Measurements from ENCODE around the gene ZNHIT2.

The ZNHIT2 gene

DNA sequence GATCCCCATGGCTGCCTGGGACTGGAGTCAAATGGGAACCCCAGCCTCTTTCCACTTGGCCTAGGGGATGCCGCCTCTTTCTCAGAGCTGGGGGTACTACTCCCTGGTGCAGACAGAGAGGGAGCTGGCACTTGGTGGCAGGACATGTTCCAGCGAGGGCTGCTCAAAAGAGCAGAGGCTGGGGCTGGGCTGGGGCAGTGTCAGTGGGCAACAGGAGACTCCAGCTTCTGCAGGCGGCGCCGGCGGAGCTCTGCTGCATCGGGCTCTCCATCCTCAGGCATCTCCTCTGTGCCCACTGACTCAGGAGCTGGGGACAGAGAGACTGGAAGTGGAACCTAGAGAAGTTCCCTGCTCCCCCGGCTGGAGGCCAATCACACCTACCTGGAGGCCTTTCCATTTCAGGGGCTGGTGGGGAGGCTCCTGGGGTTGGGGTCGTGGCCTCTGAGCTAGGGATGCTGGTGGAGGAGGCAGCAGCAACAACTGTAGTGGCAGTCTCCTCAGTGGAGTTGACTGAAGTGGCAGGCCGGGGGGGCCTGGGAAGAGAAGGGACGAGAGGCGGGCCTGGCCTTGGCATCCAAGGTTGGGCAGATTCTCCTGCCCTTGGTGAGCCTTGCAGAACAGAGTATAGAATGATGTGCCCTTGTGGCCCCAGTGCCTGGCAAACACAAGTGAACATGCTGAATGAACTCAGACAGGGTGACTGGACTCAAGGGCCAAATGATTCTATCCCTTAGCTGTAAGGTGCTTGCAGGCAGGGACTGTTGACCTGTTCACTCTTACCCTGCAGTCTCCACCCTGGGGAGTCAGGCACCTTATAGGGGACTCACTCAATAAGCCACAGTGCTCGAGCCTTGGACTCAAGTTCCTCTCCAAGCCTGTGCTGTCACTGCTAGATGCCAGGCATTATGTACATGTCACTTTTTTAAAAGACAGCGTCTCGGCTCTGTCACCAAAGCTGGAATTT lies 11.0 kb upstream of the ZNHIT2 start:
- TF ChIP-seq, protein P1, sequence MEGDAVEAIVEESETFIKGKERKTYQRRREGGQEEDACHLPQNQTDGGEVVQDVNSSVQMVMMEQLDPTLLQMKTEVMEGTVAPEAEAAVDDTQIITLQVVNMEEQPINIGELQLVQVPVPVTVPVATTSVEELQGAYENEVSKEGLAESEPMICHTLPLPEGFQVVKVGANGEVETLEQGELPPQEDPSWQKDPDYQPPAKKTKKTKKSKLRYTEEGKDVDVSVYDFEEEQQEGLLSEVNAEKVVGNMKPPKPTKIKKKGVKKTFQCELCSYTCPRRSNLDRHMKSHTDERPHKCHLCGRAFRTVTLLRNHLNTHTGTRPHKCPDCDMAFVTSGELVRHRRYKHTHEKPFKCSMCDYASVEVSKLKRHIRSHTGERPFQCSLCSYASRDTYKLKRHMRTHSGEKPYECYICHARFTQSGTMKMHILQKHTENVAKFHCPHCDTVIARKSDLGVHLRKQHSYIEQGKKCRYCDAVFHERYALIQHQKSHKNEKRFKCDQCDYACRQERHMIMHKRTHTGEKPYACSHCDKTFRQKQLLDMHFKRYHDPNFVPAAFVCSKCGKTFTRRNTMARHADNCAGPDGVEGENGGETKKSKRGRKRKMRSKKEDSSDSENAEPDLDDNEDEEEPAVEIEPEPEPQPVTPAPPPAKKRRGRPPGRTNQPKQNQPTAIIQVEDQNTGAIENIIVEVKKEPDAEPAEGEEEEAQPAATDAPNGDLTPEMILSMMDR (IDR thresholded peaks at IDR 0.05) = no peak
- Mint-ChIP-seq H3K27me3 (ENCODE audit: low read depth, poor library complexity) (no peaks in the 10 kb centered on the region), H3K27ac (peak overlapping the region; percentile 81), H3K4me3 (no peak overlapping the region), H3K36me3 (ENCODE audit: low read depth) (peaks cover 22% of the 10 kb centered on the region), H3K4me1 (peaks cover 15% of the 10 kb centered on the region), H3K9me3 (no peaks in the 10 kb centered on the region)
- no peak for DNase-seq

DNA sequence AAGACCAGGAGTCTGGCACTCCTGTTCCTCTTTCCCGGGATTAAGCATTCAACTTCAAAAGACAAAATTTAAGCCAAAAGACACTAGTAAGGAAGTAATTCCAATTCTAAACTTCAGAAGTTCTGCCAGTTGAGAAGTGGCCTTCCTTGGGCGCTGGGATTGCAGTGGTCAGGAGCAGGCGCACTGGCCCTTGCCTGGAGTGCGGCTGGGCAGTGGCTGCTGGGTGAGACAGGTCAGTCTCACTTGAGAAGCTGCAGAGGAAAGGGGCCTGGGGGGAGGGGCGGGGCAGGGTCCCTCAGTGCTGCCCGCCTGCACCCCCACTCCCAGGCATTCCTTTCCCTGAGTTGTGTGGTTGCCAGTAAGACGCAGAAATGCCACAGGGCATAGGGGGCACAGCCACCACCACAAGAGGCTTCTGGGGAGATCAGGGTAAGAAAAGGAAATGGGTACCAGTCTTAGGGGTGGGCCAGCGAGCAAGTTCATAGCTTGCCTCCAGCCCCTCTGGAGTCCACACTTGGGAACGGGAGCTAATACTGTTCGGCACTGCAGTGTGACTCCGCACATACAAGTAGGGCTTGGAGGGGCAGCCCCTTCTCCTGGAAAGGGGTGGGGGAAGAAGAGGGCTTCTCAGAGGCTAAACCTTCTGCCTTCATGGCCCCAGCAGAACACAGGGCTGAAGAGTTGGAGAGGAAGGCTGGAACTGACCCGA lies 10.1 kb upstream of the ZNHIT2 start:
- H3K4me3 Mint-ChIP-seq = no peak overlapping the region

DNA sequence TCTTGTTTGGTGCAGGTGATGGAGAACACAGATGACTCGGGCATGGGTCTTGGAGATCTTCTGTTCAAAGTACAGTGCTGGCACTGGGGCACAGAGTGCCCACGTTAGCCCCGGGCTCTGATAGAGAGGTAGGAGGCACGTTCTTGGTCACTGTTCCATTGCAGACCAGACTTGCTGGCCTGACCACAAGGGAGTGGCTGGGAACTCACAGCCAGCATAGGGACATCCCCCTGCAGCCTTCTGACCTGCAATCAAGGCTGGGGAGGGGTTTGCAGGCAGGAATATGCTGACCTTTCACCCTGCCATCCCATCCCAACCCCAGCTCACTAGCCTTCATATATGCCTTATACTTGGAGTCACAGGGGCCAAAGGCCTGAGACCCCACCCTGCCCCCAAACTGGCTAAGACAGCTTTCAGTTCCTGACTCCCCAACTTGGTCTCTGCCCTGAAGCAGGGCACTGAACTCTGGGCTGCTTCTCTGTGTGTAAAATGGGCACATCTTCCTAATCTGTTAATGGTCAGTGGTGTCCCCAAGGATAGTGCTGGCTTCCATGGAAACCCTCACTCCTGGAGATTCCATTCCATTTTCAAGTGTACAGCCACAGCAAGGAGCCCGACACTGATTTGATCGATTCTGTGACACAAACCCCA lies 9.2 kb upstream of the ZNHIT2 start:
- Mint-ChIP-seq H3K36me3 (ENCODE audit: low read depth) (peaks cover 22% of the 10 kb centered on the region), H3K4me1 (peaks cover 20% of the 10 kb centered on the region), H3K4me3 (no peak overlapping the region), H3K27me3 (ENCODE audit: low read depth, poor library complexity) (no peaks in the 10 kb centered on the region), H3K27ac (peak overlapping the region; percentile 74), H3K9me3 (no peaks in the 10 kb centered on the region)
- no peak for DNase-seq
- TF ChIP-seq, protein P1 (IDR thresholded peaks at IDR 0.05) = no peak

More for the DNA sequence above, 10.1 kb upstream of the ZNHIT2 start:
- peaks cover 13% of the 10 kb centered on the region for H3K4me1 Mint-ChIP-seq
- H3K27ac Mint-ChIP-seq = peak overlapping the region; percentile 81
- no peaks in the 10 kb centered on the region for H3K27me3 Mint-ChIP-seq (ENCODE audit: low read depth, poor library complexity)
- TF ChIP-seq, protein P1 (IDR thresholded peaks at IDR 0.05) = no peak
- DNase-seq = no peak
- H3K9me3 Mint-ChIP-seq = no peaks in the 10 kb centered on the region
- H3K36me3 Mint-ChIP-seq (ENCODE audit: low read depth) = peaks cover 22% of the 10 kb centered on the region

DNA sequence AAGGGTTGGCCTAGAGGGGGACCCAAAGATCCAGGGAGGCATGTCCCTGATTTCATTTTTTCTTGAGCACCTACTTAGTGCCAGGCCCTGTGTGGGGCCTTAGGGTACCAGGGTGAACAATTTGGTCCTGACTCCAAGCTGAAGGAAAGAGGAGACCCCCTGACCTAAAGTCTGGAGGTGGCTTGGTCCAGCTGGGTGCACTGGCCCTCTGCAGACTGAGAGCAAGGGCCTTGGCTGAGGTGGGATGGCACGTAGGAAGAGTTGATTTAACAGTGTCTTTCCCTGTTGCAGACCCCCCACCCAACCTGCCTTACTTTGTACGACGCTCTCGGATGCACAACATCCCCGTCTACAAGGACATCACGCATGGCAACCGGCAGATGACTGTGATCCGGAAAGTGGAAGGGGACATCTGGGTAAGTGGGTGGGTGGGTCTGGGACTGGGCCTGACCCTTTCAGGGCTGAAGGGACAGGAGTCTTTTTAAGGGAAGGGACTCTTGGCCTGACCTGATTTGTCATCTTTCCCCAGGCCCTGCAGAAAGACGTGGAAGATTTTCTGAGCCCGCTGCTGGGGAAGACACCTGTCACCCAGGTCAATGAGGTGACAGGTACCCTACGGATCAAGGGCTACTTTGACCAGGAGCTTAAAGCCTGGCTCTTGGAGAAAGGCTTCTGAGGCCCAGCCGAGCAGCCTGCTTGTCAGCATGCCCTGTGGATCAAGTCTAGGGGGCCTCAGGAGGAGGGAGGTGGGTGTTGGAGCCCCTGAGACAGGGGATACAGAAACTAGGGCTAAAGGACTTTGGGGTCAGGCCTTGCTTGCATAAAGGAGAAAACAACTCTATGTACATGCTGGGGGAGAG lies 7.9 kb upstream of the ZNHIT2 start:
- Mint-ChIP-seq H3K9me3 (no peaks in the 10 kb centered on the region), H3K36me3 (ENCODE audit: low read depth) (peaks cover 25% of the 10 kb centered on the region), H3K27me3 (ENCODE audit: low read depth, poor library complexity) (no peaks in the 10 kb centered on the region), H3K27ac (no peak overlapping the region), H3K4me1 (peaks cover 32% of the 10 kb centered on the region), H3K4me3 (no peak overlapping the region)
- TF ChIP-seq, protein P1 (IDR thresholded peaks at IDR 0.05) = no peak
- DNase-seq = no peak

DNA sequence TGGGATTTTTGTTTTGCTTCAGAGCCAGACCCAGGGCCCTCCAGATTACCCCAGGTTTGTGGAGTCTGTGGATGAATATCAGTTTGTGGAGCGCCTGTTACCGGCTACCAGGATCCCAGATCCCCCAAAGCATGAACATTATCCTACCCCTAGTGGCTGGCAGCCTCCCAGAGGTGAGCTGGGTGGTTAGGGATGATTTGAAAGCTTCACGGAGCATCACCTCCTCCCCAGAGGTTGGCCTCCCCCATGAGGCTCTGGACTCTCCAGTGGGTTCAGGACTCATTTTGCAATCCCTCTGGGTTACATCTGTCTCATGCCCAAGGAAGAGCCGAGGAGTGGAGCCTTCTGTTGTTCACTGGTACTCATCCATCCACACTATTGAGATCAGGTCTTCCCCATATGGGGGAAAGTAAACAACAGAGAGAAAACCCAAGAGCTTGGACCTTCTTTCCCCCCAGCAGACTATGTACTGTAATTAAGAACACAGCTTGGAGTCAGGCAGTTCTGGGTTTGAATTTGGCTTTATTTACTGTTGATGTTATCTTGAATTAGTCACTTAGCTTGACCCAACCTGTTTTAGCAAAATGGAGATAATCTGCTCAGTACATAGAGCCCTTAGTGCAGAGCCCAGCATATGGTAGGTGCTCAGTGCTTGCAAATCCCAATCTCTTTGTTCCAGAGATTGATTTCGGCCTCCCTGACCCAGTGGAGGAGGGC lies 7.1 kb upstream of the ZNHIT2 start:
- Mint-ChIP-seq H3K4me1 (peaks cover 32% of the 10 kb centered on the region), H3K9me3 (no peaks in the 10 kb centered on the region), H3K27me3 (ENCODE audit: low read depth, poor library complexity) (no peaks in the 10 kb centered on the region), H3K36me3 (ENCODE audit: low read depth) (peaks cover 33% of the 10 kb centered on the region), H3K27ac (no peak overlapping the region), H3K4me3 (peak overlapping the region; percentile 67)
- TF ChIP-seq, protein P1 (IDR thresholded peaks at IDR 0.05) = no peak
- no peak for DNase-seq
